Esophagus squamous epithelium (tissue), 5 donors: Measurements from ENCODE around the gene DUS2. TPM values are rescaled to one million over a fixed set of nuclear protein-coding genes. Genes with fewer than 3 reads are reported as not detected.
"Not testable (repeated sequence)": the region's sequence is repeated elsewhere in the genome, so short reads cannot be mapped to it uniquely, and the experiment has no call there.

ENCODE experiments used
- DNase-seq: peaks from one replicate; lab custom pipeline; 2025; lab: John Stamatoyannopoulos, UW
- H3K27ac ChIP-seq, 4 donors: fragments of 200-600 bp; sonication (generic); one replicate each; pipeline ENCODE4 v1.5.1; 2016 to 2019; ENCODE audit warnings: mild to moderate bottlenecking in 1 of 4
- H3K27me3 ChIP-seq, 4 donors: fragments of 200-600 bp; sonication (generic); 1 replicate in 3 of 4; 2 replicates in 1 of 4; pipeline versions ENCODE4 v1.5.1 to v1.6.0; 2017 to 2021; ENCODE audit warnings: antibody characterized with exemption in 1 of 4
- H3K36me3 ChIP-seq, 3 donors: fragments of 200-600 bp; sonication (generic); one replicate each; pipeline ENCODE4 v1.5.1; 2016 to 2019
- H3K4me1 ChIP-seq, 3 donors: fragments of 200-600 bp; sonication (generic); one replicate each; pipeline ENCODE4 v1.5.1; 2017 to 2019
- H3K4me3 ChIP-seq, 4 donors: fragments of 200-600 bp; sonication (generic); 1 replicate in 3 of 4; 2 replicates in 1 of 4; pipeline ENCODE4 v1.5.1; 2016 to 2019; ENCODE audit warnings: mild to moderate bottlenecking in 2 of 4, moderate library complexity in 1 of 4
- H3K9me3 ChIP-seq, 3 donors: fragments of 200-600 bp; sonication (generic); one replicate each; pipeline ENCODE4 v1.5.1; 2016 to 2019
- CTCF ChIP-seq, 6 experiments: fragments of 450-650 bp in 4 of 6; fragments of 200-600 bp in 2 of 6; sonication (generic) in 2 of 6; IDR thresholded peaks; one replicate each; pipeline ENCODE4 v1.5.1; 2016 to 2019; ENCODE audit warnings: antibody characterized with exemption in 6 of 6, mild to moderate bottlenecking in 4 of 6, moderate library complexity in 4 of 6
- POLR2A ChIP-seq, 4 donors: fragments of 450-650 bp; IDR thresholded peaks; one replicate each; pipeline ENCODE4 v1.6.1; 2017; ENCODE audit warnings: antibody characterized with exemption in 4 of 4, mild to moderate bottlenecking in 4 of 4, moderate library complexity in 3 of 4
- WGBS, 2 donors: methylation state at CpG; one replicate each; pipeline ENCODE4 v1.1.5; 2018; 5-methylcytosine and 5-hydroxymethylcytosine counted together
- intact Hi-C: fragments of 100-400 bp; cut with DNase I; formaldehyde crosslinking; loops from one replicate; pipeline ENCODE4 v1.15.0; 2022
- total RNA-seq, 4 donors: library from RNA; depleted of rRNA; stranded (reverse); fragments of >200 nt; gene quantifications; one replicate each; pipeline ENCODE4 v1.1.0, GENCODE V29; 2016
- donor health status: DM: yes; HTN: yes; CAD: no.

DUS2 gene
- total RNA-seq, 4 donors from 2014 or later: 9.9 to 26.1 (median 14.7) TPM

GRCh38 chr16:68019167-68019680 is 3.9 kb upstream of the DUS2 start:
- H3K4me3 ChIP-seq: no peak overlapping the region
- peaks cover 19 to 28% (median 22%) of the 10 kb centered on the region in 3 donors for H3K4me1 ChIP-seq
- no peaks in the 10 kb centered on the region for H3K9me3 ChIP-seq
- no peak for DNase-seq
- TF ChIP-seq POLR2A (IDR thresholded peaks at IDR 0.05): no peak
- intact Hi-C loops: no loop called here
- H3K27me3 ChIP-seq: no peaks in the 10 kb centered on the region
- H3K36me3 ChIP-seq: peaks cover 0 to 12% (median 0%) of the 10 kb centered on the region in 3 donors
- 73 to 84% methylated on average over 8 of the region's 8 CpGs for WGBS, 2 donors
- H3K27ac ChIP-seq: no peak overlapping the region

- peaks cover 0 to 20% (median 0%) of the 10 kb centered on the region in 3 donors for H3K36me3 ChIP-seq
- no peak for TF ChIP-seq POLR2A (IDR thresholded peaks at IDR 0.05)
- no peak for TF ChIP-seq CTCF (IDR thresholded peaks at IDR 0.05)
- H3K27me3 ChIP-seq: no peaks in the 10 kb centered on the region
- intact Hi-C loops: no loop called here
- no peak overlapping the region for H3K27ac ChIP-seq
- peak overlapping the region in 1 of 4 donors; percentile 95 for H3K4me3 ChIP-seq
- WGBS, 2 donors: 90 to 100% methylated on average over 5 to 10 of the region's 10 CpGs
- DNase-seq: no peak
- peaks cover 21 to 37% (median 24%) of the 10 kb centered on the region in 3 donors for H3K4me1 ChIP-seq
- no peaks in the 10 kb centered on the region for H3K9me3 ChIP-seq
Observed at GRCh38 chr16:68021490-68021889, 1.6 kb upstream of the DUS2 start.

GRCh38 chr16:68022278-68022727 is 781 bp upstream of the DUS2 start:
- H3K9me3 ChIP-seq: no peaks in the 10 kb centered on the region
- no peak for DNase-seq
- intact Hi-C loops: no loop called here
- peaks cover 21 to 37% (median 24%) of the 10 kb centered on the region in 3 donors for H3K4me1 ChIP-seq
- H3K36me3 ChIP-seq: peaks cover 0 to 29% (median 0%) of the 10 kb centered on the region in 3 donors
- peak overlapping the region; percentile 90 to 100 (median 94) for H3K4me3 ChIP-seq
- H3K27me3 ChIP-seq: no peaks in the 10 kb centered on the region
- 8% methylated on average over 7 of the region's 19 CpGs; no CpG with 5 or more reads in 1 of the 2 donors for WGBS, 2 donors
- TF ChIP-seq CTCF (IDR thresholded peaks at IDR 0.05) (no peak), POLR2A (IDR thresholded peaks at IDR 0.05) (no peak)
- H3K27ac ChIP-seq: peak overlapping the region; percentile 92 to 95 (median 94)

- DNase-seq: no peak
- intact Hi-C loops: no loop called here
- Histone ChIP-seq H3K27me3 (no peaks in the 10 kb centered on the region), H3K36me3 (peaks cover 0 to 58% (median 0%) of the 10 kb centered on the region in 3 donors), H3K9me3 (no peaks in the 10 kb centered on the region), H3K4me3 (no peak overlapping the region), H3K4me1 (peaks cover 4 to 39% (median 8%) of the 10 kb centered on the region in 3 donors), H3K27ac (no peak overlapping the region)
- 96 to 97% methylated on average over 3 of the region's 3 CpGs for WGBS, 2 donors
- TF ChIP-seq CTCF (IDR thresholded peaks at IDR 0.05) (no peak), POLR2A (IDR thresholded peaks at IDR 0.05) (no peak)
Observed at GRCh38 chr16:68028996-68029395, 5.9 kb downstream of the DUS2 start.

GRCh38 chr16:68030108-68030507 is 7.0 kb downstream of the DUS2 start:
- intact Hi-C loops, H3K9me3 ChIP-seq, H3K27me3 ChIP-seq, DNase-seq, H3K4me3 ChIP-seq: not testable (repeated sequence)
- 44 to 49% methylated on average over 6 of the region's 6 CpGs for WGBS, 2 donors
- peaks cover 0 to 58% (median 0%) of the 10 kb centered on the region in 3 donors for H3K36me3 ChIP-seq
- peaks cover 0 to 28% (median 5%) of the 10 kb centered on the region in 3 donors for H3K4me1 ChIP-seq
- H3K27ac ChIP-seq: peak overlapping the region in 1 of 4 donors; percentile 6

GRCh38 chr16:68031951-68032350 is 8.9 kb downstream of the DUS2 start:
- H3K4me1 ChIP-seq: peaks cover 0 to 27% (median 5%) of the 10 kb centered on the region in 3 donors
- H3K4me3 ChIP-seq: no peak overlapping the region
- DNase-seq: no peak
- peaks cover 0 to 45% (median 0%) of the 10 kb centered on the region in 3 donors for H3K36me3 ChIP-seq
- H3K27me3 ChIP-seq: no peaks in the 10 kb centered on the region
- 33% methylated on average over 1 of the region's 2 CpGs; no CpG with 5 or more reads in 1 of the 2 donors for WGBS, 2 donors
- no peak for TF ChIP-seq POLR2A (IDR thresholded peaks at IDR 0.05)
- no peak for TF ChIP-seq CTCF (IDR thresholded peaks at IDR 0.05)
- intact Hi-C loops: no loop called here
- peak overlapping the region; percentile 23 to 78 (median 66) for H3K27ac ChIP-seq
- H3K9me3 ChIP-seq: no peaks in the 10 kb centered on the region
